Mucosa of descending colon (tissue), 3 donors: ENCODE data around the gene FOSL2. TPM values are rescaled to one million over a fixed set of nuclear protein-coding genes. Genes with fewer than 3 reads are reported as not detected.

Experiments used
- ATAC-seq: fragments of 200-7000 bp; cut with Tn5 transposase; one replicate; pipeline ENCODE4 v1.9.1; 2020; ENCODE audit warnings: mild to moderate bottlenecking, moderate library complexity
- DNase-seq, 3 donors: peaks; one replicate each; pipeline ENCODE4 v3.0.0-alpha.2; 2020
- H3K36me3 ChIP-seq: fragments of 200-600 bp; one replicate; pipeline ENCODE4 v1.8.0; 2021; ENCODE audit warnings: low read depth, mild to moderate bottlenecking
- H3K4me1 ChIP-seq: fragments of 200-600 bp; one replicate; pipeline ENCODE4 v1.8.0; 2021; ENCODE audit warnings: low read depth, mild to moderate bottlenecking
- H3K4me3 ChIP-seq: fragments of 200-600 bp; one replicate; pipeline ENCODE4 v1.8.0; 2021; ENCODE audit warnings: mild to moderate bottlenecking
- H3K9me3 ChIP-seq: fragments of 200-600 bp; one replicate; pipeline ENCODE4 v1.8.0; 2021; ENCODE audit warnings: mild to moderate bottlenecking
- CTCF ChIP-seq: fragments of 200-600 bp; IDR thresholded peaks from one replicate; pipeline ENCODE4 v1.8.0; 2022; ENCODE audit warnings: antibody characterized with exemption, mild to moderate bottlenecking
- intact Hi-C, 2 donors: fragments of 100-400 bp; cut with DNase I in 1 of 2; cut with micrococcal nuclease in 1 of 2; formaldehyde crosslinking; loops; one replicate each; pipeline versions ENCODE4 v1.11.0 to v1.11.1; 2022; cut with DNase I, micrococcal nuclease
- total RNA-seq, 3 donors: library from RNA; stranded (reverse); fragmentation: NEBNext Ultra II Directional in 2 of 3; extraction: Animal tissue kit (Norgen Biotek cat#: 25700) in 2 of 3; gene quantifications; one replicate each; pipeline versions ENCODE4 v1.2.1 to v1.2.4, GENCODE V29; 2021 to 2023
- donor health status: DM: no; HTN: no; CAD: no; lungs with moderate emphysema.
- donor health status: DM: no; HTN: no; CAD: no.
- donor health status: DM: no; HTN: yes; CAD: no.

FOSL2 gene
- total RNA-seq, 3 donors from 2014 or later = 160 to 166 (median 162) TPM

DNA sequence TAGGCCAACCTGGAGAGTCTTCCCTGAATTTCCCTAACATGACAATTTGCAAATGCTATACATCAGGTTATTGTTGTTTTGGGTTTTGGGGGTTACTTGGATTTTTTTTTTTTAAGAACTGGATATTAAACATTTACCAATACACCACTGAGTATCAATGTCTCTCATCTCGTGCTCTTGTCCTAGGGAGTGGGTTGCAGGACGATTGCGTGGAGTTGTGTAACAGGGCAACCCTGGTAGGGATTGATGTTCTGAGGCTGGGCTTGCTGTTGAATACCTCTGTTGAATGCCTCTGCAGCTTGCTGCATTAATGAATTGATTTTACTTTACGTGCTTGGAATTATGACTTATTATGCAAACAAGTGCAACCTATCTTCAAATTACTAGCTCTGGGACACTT lies 18.8 kb upstream of the FOSL2 start:
- intact Hi-C loops = no loop called here
- ATAC-seq = no peak
- no peaks in the 10 kb centered on the region for H3K9me3 ChIP-seq
- no peak overlapping the region for H3K4me3 ChIP-seq
- no peak for DNase-seq
- H3K36me3 ChIP-seq = no peaks in the 10 kb centered on the region
- H3K4me1 ChIP-seq = peaks cover 36% of the 10 kb centered on the region
- TF ChIP-seq CTCF = no peak

DNA sequence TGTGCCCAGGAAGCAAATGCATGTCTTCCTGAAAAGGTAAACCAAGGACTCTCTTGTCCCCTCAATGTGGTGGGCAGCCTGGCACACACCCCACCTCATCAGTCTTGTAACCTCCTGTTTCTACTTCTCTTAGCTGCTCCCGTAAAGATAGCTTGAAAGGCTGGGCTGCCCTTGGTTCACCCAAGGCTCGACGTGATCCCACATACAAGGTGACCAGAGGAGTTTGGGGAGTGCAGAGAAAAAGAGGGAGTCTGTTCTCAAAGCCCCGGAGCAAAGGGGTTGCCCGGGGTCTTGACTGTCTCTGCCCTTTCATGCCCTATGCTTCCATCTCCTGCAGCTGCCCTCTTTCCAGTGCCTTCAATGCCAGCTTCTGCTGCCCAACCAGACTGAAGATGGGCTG lies 18.3 kb upstream of the FOSL2 start:
- DNase-seq (peak in 1 of 3 donors; percentile 32), ATAC-seq (no peak)

DNA sequence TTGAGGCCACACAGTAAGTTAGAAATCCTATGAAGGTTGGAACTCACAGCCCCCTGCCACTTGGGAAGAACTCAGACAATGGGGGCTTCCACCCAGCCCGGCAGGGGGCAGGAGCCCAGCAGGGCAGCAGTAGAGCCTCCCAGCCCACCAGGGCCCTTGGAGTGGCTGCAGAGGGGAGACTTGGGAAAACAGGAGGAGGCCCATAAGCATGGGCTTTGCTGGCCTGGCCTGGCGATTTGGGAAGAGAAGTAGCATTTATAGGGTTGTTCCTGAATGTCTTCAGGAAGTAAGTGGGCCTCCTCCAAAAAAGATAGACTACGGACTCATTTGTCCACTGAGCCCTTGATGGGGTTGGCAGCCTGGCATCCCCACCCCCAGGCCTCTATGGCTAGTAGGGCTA lies 17.4 kb upstream of the FOSL2 start:
- no peak overlapping the region for H3K4me3 ChIP-seq
- ATAC-seq (no peak), DNase-seq (no peak)
- intact Hi-C loops = no loop called here
- TF ChIP-seq CTCF = no peak
- H3K4me1 ChIP-seq = peaks cover 39% of the 10 kb centered on the region
- H3K36me3 ChIP-seq = no peaks in the 10 kb centered on the region
- no peaks in the 10 kb centered on the region for H3K9me3 ChIP-seq

More for the DNA sequence above, 18.3 kb upstream of the FOSL2 start:
- no peak for TF ChIP-seq CTCF
- H3K9me3 ChIP-seq = no peaks in the 10 kb centered on the region
- H3K36me3 ChIP-seq = no peaks in the 10 kb centered on the region
- H3K4me1 ChIP-seq = peaks cover 36% of the 10 kb centered on the region
- no peak overlapping the region for H3K4me3 ChIP-seq
- intact Hi-C loops = no loop called here

- intact Hi-C loops = no loop called here
- ATAC-seq = no peak
- H3K9me3 ChIP-seq = no peaks in the 10 kb centered on the region
- no peak overlapping the region for H3K4me3 ChIP-seq
- H3K36me3 ChIP-seq = no peaks in the 10 kb centered on the region
- peak in 1 of 3 donors; percentile 52 for DNase-seq
- no peak for TF ChIP-seq CTCF
- peaks cover 39% of the 10 kb centered on the region for H3K4me1 ChIP-seq
Observed at GRCh38 chr2:28375742-28376631, 16.7 kb upstream of the FOSL2 start.

DNA sequence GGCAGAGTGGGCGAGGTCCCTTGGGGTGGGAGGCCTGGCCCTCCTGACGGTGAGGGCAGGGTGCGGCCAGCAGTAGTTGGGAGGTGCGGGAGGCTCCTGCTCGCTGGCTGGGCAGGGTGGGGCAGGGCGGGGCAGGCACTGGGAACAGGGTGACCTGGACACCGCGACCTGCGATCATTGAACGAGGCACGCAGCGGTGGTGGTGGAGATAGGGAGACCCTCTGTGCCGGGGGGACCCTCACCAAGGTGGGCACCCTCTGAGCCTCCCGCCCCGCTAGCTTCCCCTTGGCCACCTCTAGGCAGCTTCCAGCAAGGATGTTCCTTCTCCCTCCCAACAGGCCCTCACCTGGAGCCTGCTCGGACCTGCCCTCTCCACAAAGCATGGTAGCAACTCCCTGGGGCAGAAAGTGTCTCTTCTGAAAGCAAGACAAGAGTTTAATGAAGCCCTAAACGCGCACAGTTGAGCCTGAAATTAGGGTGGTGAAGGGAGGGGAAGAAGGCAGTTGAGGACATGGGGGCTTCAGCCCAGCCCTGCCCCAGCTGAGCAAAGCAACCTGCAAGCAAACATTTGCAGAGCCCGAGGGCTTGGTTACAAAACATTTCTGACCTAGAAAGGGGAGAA lies 15.4 kb upstream of the FOSL2 start:
- H3K4me1 ChIP-seq = peaks cover 51% of the 10 kb centered on the region
- ATAC-seq = peak; percentile 75
- H3K4me3 ChIP-seq = no peak overlapping the region
- no peaks in the 10 kb centered on the region for H3K36me3 ChIP-seq
- DNase-seq = peak; percentile 88 to 93 (median 91)
- intact Hi-C loops = no loop called here
- H3K9me3 ChIP-seq = no peaks in the 10 kb centered on the region
- TF ChIP-seq CTCF = no peak
